Activated CD8-positive, alpha-beta T cell treated with anti-CD3 and anti-CD28 coated beads, Interleukin-2, amount 10 ng/mL, durations not matched to agents 7 days and 5 days (primary cell): ENCODE data around the gene AGAP3. TPM values are rescaled to one million over a fixed set of nuclear protein-coding genes. Genes with fewer than 3 reads are reported as not detected.
A peak's percentile ranks its signal among the peaks of the same experiment; 100 is the strongest.
"Not testable (repeated sequence)": the region's sequence is repeated elsewhere in the genome, so short reads cannot be mapped to it uniquely, and the experiment has no call there.

Source experiments
- ATAC-seq: fragments of 150-1000 bp; cut with Tn5 transposase; one replicate; pipeline ENCODE4 v1.10.0; 2021; ENCODE audit warnings: moderate library complexity
- CTCF ChIA-PET: fragments of 350-600 bp; sonication (Branson Sonifier 250); formaldehyde crosslinking; loops from one replicate; lab custom pipeline; 2021; ENCODE audit warnings: antibody characterized with exemption; lab: Charles Lee
- POLR2A ChIA-PET: fragments of 350-600 bp; sonication (Branson Sonifier 250); formaldehyde crosslinking; loops from one replicate; lab custom pipeline; 2021; ENCODE audit warnings: antibody characterized with exemption; lab: Charles Lee
- DNase-seq: peaks from one replicate; pipeline ENCODE4 v3.0.0-alpha.2; 2020
- H3K27ac Mint-ChIP-seq: one replicate; pipeline ENCODE4 v1.8.0; 2021; ENCODE audit warnings: mild to moderate bottlenecking, mixed read lengths
- H3K27me3 Mint-ChIP-seq: one replicate; pipeline ENCODE4 v1.8.0; 2021; ENCODE audit warnings: low read depth, mixed read lengths
- H3K36me3 Mint-ChIP-seq: one replicate; pipeline ENCODE4 v1.8.0; 2021; ENCODE audit warnings: low read depth, mixed read lengths
- H3K4me1 Mint-ChIP-seq: one replicate; pipeline ENCODE4 v1.8.0; 2021; ENCODE audit warnings: low read depth, mixed read lengths
- H3K4me3 Mint-ChIP-seq: one replicate; pipeline ENCODE4 v1.8.0; 2021; ENCODE audit warnings: mild to moderate bottlenecking, mixed read lengths
- H3K9me3 Mint-ChIP-seq: one replicate; pipeline ENCODE4 v1.8.0; 2022; ENCODE audit warnings: mixed read lengths; ENCODE audit not compliant: insufficient read depth
- total RNA-seq, 2 experiments: library from RNA; stranded (reverse); gene quantifications; one replicate each; pipeline ENCODE4 v1.2.3, GENCODE V29; 2021

Gene AGAP3
- 10 to 100 TPM; 12.1 to 12.6 TPM for total RNA-seq

DNA sequence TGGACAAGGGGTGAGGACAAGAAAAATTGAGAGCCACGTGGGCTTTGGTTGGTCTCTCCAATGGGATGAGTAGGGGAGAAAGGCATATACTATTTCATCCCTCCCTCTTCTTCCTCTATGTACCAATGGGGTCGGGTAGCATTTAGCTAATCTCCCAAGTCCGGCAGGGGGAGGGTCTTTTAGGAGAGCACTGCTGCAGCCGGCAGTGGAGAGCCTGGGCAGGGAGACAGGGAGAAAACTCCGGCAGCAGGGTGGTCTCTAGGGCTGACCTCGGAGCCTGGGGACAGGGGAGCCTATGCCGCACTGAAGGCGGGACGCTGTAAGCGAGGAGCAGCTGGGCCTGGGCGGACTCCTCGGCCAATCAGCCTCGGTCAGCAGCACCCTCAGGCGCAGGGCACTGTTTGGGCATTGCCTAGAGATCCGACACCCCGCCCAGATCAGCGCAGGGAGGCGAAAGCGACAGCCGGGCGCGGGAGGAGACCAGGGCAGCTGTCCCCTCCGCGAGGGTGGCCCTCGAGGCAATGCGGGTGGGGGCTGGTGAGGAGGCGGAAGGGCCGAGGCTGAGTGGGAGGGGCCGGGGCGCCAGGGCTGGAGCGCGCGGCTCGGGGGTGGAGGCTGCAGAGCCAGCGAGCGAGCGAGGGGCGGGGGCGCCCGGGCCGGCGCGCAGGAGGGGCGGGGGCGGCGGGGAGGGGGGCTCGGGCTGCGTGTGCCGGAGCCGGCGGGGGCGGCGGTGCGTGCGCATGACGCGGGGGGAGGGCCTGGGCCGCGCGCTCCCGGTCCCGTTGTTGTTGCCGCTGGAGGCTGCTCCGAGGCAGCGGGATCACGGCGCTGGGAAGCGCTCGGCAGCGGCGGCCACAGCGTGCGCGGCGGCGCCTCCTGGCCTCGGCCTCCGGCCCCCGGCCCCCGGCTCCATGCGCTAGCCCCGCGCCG, at the start of gene AGAP3:
Gene AGAP3 (plus strand): TSS at position 785 of the 930 bp plus-strand sequence. CDS start 267 bp downstream, outside the sequence.
- POLR2A ChIA-PET = no interaction called here
- Mint-ChIP-seq H3K27ac (peak within 1 kb of the TSS; percentile 82), H3K9me3 (no peaks in the 10 kb centered on the region), H3K27me3 (peaks cover 30% of the 10 kb centered on the region), H3K4me3 (peak within 1 kb of the TSS; percentile 80), H3K36me3 (peaks cover 6% of the 10 kb centered on the region), H3K4me1 (peaks cover 48% of the 10 kb centered on the region)
- DNase-seq = peak; percentile 54
- ATAC-seq = peak; percentile 25
- CTCF ChIA-PET = interaction anchor here (1.2 to 1.4 kb wide), 3 partner anchors 25 to 100 kb away, joined by 4 to 10 read pairs (median 4); partner anchors contain the start of gene ABCB8

DNA sequence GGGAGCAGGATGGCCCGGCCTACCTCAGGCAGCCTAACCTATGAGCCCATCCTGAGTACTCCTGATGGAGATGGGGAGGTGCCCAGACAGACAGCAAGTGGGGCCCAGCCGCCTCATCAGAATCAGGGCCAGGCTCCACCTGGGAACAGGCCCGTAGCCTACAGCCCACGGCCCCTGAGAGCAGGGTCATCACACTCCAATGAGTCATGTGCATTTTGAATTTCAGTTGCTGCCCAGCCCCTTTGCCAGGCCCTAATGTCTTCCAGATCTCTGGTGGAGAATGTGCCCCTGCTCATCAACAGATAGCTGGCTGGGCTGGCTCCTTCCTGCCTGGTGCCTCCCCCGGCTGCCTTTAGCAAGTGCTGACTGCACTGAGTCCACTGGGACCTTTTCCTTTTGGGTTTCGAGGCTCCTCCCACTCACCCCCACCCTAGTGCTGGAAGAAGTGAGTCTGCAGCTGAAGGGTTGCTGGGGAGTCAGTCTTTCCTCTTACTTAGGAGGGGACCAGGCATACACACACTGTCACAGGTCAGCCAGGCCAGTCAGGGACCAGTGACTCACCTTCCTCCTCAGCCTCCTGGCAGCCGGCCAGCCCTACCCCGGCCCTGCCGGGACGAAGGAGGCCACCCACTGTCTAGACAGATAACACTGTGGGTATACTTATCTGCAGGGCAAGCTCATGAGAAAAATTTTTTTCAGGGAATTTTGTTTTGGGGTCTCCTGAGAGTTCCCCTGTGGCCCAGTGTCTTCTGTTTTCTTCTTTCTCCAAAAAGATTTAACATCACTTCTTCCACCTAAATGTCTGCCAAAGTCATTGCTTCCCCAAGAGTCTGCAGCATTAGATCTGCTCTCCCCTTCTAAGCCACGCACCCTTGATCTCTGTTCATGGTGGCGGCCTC, 47.1 kb upstream of the AGAP3 start:
- Mint-ChIP-seq H3K27me3 (no peaks in the 10 kb centered on the region), H3K36me3 (peaks cover 10% of the 10 kb centered on the region), H3K27ac (peak overlapping the region; percentile 39), H3K4me3 (no peak overlapping the region), H3K4me1 (peaks cover 17% of the 10 kb centered on the region), H3K9me3 (no peaks in the 10 kb centered on the region)
- CTCF ChIA-PET = interaction anchor here (0.9 to 1.0 kb wide), 3 partner anchors 11 to 77 kb away, joined by 3 to 4 read pairs (median 3); partner anchors contain the start of gene ABCB8
- POLR2A ChIA-PET = no interaction called here
- ATAC-seq = peak; percentile 67
- peak; percentile 53 for DNase-seq

DNA sequence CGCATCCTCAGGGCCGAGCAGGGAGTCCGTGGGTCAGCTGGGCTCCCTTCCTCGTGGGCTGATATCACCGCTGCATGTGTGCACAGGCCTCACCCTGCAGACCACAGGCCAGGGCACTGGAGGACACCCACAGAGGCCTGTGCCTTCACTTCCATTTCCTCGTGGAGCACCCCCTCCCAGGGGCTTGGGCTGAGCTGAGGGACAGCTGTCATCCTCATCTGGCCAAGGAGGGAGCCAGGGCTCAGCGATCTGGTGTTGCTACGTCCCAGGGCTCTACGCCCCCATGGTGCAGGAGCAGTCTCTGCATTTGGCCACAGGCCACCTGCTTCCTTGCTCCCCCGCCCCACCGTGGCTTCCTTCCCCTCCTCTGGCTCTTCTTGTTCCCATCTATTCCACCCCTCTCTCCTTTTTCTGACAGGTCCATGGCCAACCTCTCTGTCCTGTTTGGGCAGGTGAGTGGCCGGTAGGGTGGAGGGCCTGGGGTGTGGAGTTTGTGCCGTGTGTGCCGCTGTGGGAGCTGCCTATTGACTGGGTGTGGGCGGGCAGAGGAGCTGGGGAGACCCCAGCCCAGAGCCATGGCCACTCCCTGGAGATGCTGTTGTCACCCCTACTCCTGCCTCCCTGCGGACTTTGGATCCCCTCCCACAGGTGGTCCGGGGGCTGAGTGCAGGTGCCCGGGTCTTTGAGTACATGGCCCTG, 46.3 kb upstream of the AGAP3 start:
- ATAC-seq (no peak), DNase-seq (no peak)
- CTCF ChIA-PET = interaction anchor here (1.0 kb wide), 1 partner anchor 22 kb away, joined by 3 read pairs; no protein-coding TSS in a partner anchor
- H3K36me3 Mint-ChIP-seq = peaks cover 10% of the 10 kb centered on the region
- peak overlapping the region; percentile 39 for H3K27ac Mint-ChIP-seq
- POLR2A ChIA-PET = no interaction called here
- peaks cover 17% of the 10 kb centered on the region for H3K4me1 Mint-ChIP-seq
- no peak overlapping the region for H3K4me3 Mint-ChIP-seq
- H3K27me3 Mint-ChIP-seq = no peaks in the 10 kb centered on the region
- no peaks in the 10 kb centered on the region for H3K9me3 Mint-ChIP-seq

DNA sequence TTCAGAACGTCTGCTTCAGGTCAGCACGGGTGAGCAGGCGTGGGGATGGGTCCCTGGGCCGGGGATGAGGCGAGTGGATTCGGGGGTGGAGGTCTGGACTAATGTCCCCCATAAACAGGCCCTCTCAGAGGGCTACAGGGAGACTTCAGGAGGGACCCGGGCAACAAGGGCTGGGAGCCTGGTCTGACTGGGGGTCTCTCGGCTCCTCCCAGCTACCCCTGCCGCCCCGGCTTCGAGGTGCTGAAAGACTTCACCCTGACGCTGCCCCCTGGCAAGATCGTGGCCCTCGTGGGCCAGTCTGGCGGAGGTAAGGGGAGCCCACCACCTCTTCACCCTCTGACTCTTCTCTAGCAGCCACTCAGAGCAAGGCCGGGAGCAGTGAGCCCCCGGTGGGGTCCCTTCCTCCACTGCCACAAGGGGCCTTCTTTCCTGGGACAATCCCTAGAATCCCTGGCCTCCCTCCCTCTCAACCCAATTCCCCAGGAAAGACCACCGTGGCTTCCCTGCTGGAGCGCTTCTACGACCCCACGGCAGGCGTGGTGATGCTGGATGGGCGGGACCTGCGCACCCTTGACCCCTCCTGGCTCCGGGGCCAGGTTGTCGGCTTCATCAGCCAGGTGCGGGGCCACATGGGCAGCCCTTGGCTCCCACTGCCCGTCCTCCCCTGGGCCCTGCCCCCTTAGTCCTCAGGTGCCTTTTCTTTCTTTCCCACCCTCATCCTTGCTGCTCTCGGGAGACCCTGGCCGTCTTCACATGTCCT, 45.5 kb upstream of the AGAP3 start:
- H3K27ac Mint-ChIP-seq = no peak overlapping the region
- ATAC-seq = no peak
- no peak for DNase-seq
- ChIA-PET POLR2A (no interaction called here), CTCF (interaction anchor here (1.1 kb wide), 1 partner anchor 22 kb away, joined by 3 read pairs; no protein-coding TSS in a partner anchor)
- H3K36me3 Mint-ChIP-seq = peaks cover 7% of the 10 kb centered on the region
- H3K4me3 Mint-ChIP-seq = no peak overlapping the region
- no peaks in the 10 kb centered on the region for H3K27me3 Mint-ChIP-seq
- no peaks in the 10 kb centered on the region for H3K9me3 Mint-ChIP-seq
- H3K4me1 Mint-ChIP-seq = peaks cover 17% of the 10 kb centered on the region

DNA sequence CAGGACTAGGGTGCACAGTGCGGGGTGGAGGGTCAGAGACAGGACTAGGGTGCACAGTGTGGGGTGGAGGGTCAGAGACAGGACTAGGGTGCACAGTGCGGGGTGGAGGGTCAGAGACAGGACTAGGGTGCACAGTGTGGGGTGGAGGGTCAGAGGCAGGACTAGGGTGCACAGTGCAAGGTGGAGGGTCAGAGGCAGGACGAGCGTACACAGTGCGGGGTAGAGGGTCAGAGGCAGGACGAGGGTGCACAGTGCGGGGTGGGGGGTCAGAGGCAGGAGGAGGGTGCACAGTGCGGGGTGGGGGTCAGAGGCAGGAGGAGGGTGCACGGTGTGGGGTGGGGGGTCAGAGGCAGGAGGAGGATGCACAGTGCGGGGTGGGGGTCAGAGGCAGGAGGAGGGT, 42.8 kb upstream of the AGAP3 start:
- DNase-seq, H3K9me3 Mint-ChIP-seq, H3K27ac Mint-ChIP-seq, ATAC-seq, H3K27me3 Mint-ChIP-seq, H3K36me3 Mint-ChIP-seq, POLR2A ChIA-PET, H3K4me3 Mint-ChIP-seq, CTCF ChIA-PET: not testable (repeated sequence)
- peaks cover 17% of the 10 kb centered on the region for H3K4me1 Mint-ChIP-seq

DNA sequence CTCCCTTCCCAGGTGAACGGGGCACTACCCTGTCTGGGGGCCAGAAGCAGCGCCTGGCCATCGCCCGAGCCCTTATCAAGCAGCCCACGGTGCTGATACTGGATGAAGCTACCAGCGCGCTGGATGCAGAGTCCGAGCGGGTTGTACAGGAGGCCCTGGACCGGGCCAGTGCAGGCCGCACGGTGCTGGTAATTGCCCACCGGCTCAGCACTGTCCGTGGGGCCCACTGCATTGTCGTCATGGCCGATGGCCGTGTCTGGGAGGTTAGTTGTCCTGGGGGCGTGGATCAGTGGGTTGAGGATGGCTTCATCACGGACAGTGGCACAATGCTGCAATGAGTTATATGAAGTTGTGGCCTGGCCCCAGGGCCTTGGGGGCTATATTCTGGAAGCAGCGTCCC, 42.3 kb upstream of the AGAP3 start:
- ChIA-PET POLR2A (no interaction called here), CTCF (no interaction called here)
- ATAC-seq = no peak

DNA sequence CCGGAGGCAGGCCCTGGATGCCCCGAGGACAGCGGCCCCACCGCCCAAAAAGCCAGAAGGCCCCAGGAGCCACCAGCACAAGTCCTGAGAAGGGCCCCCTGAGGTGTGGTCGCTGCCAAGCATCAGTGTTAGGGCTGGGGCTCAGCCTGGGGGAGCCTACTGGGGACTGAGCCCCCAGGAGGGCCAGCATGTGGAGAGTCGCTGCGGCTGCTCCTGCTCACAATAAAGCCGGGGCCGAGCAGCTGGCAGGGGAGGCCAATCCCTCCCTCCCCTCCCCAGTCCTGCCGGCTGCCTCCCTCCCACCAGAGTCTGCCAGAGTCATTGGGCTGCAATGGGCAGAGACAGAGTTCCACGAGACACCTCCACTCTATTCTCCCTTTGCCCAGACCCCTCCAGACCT, 41.0 kb upstream of the AGAP3 start:
- Mint-ChIP-seq H3K4me1 (peaks cover 1% of the 10 kb centered on the region), H3K27me3 (peaks cover 5% of the 10 kb centered on the region), H3K4me3 (no peak overlapping the region), H3K9me3 (no peaks in the 10 kb centered on the region), H3K27ac (no peak overlapping the region), H3K36me3 (no peaks in the 10 kb centered on the region)
- POLR2A ChIA-PET = no interaction called here
- no peak for DNase-seq
- CTCF ChIA-PET = no interaction called here
- no peak for ATAC-seq

More for the DNA sequence above, 42.3 kb upstream of the AGAP3 start:
- Mint-ChIP-seq H3K4me3 (no peak overlapping the region), H3K36me3 (no peaks in the 10 kb centered on the region), H3K27ac (no peak overlapping the region), H3K9me3 (no peaks in the 10 kb centered on the region), H3K27me3 (no peaks in the 10 kb centered on the region), H3K4me1 (peaks cover 12% of the 10 kb centered on the region)
- no peak for DNase-seq

DNA sequence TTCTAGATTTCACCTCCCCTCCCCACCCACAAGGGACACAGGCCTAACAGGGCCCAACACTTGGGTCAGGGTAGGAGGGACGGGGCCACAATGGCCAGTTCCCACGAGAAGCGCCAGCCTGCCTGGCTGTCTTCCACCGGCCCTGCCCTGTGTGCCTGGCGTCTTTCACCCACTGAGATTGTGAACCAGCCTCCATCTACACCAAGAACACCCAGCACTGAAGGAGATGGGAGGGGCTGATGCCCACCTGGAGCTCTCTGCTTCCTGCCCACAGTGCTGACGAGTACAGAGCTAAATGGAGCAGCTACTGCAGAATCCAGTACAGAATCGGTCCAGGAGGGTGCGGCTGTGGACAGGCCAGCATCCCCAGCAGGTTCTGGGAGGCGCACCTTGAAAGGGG, 40.3 kb upstream of the AGAP3 start:
- POLR2A ChIA-PET = no interaction called here
- peaks cover 9% of the 10 kb centered on the region for H3K27me3 Mint-ChIP-seq
- H3K9me3 Mint-ChIP-seq = no peaks in the 10 kb centered on the region
- ATAC-seq (no peak), DNase-seq (no peak)
- no peak overlapping the region for H3K4me3 Mint-ChIP-seq
- no peaks in the 10 kb centered on the region for H3K36me3 Mint-ChIP-seq
- CTCF ChIA-PET = interaction anchor here (2.0 kb wide), 1 partner anchor 18 kb away, joined by 5 read pairs; the partner anchor contains the start of gene ABCB8
- peaks cover 5% of the 10 kb centered on the region for H3K4me1 Mint-ChIP-seq
- peak overlapping the region; percentile 67 for H3K27ac Mint-ChIP-seq

DNA sequence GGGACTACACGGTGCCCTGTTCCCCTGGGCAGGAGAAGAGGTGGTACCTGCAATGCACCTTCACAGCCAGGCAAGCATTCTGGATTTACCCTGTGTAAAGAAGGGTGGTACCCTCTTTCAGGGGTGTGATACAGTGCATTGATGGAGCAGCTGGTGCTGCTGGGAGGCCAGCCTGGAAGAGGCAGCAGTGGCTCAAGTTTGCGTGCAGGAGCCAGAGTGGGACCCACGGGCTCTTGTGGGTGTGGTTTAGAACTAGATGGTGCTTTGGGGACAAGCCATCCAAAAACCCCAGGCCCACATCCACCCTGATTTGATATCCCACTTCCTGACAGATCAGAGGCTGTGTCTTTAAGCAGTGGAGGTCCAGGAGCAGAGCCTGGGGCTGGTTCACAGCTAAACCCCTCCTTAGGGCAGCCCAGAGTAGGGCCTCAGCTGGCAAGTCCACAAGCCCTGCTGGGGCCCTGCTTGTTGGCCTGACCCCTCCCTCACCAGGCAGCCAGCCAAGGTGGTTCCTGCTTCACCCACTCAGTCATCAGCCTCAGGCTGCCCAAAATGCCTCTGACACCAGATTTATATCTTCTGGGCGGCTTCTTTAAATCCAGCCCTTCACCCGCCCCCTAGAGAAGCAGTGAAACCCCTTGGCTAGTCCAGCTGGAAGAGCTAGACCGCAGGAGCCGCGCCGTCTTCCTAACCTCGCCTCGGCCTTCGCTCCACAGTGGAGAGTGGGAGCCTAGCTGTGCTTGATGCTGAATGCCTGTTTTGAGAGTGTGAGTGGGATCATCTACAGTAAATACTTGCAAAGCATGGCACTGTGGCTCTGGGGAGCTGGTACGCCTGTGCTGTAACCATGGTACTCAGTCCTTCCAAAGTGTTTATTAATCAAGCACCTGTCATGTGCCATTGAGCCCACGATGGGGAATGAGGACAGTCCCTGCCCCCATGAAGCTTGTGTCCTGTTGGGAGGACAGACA, 39.4 kb upstream of the AGAP3 start:
- H3K4me1 Mint-ChIP-seq = peaks cover 9% of the 10 kb centered on the region
- ChIA-PET POLR2A (no interaction called here), CTCF (interaction anchor here (2.0 kb wide), 1 partner anchor 19 kb away, joined by 5 read pairs; the partner anchor contains the start of gene ABCB8)
- DNase-seq (no peak), ATAC-seq (no peak)
- no peaks in the 10 kb centered on the region for H3K36me3 Mint-ChIP-seq
- H3K9me3 Mint-ChIP-seq = no peaks in the 10 kb centered on the region
- H3K27ac Mint-ChIP-seq = no peak overlapping the region
- H3K4me3 Mint-ChIP-seq = no peak overlapping the region
- H3K27me3 Mint-ChIP-seq = peaks cover 9% of the 10 kb centered on the region
